Muscle layer of duodenum (tissue), 2 donors: Measurements from ENCODE around the gene FAT4.

ENCODE experiments used
- H3K27ac ChIP-seq: one replicate; pipeline ENCODE4 v1.7.0; 2013; ENCODE audit warnings: mild to moderate bottlenecking, low read length
- H3K27me3 ChIP-seq: one replicate; pipeline ENCODE4 v1.7.0; 2013; ENCODE audit warnings: low read depth, mild to moderate bottlenecking, control low read depth, low read length
- H3K36me3 ChIP-seq, 2 donors: one replicate each; pipeline ENCODE4 v1.7.0; 2013; ENCODE audit warnings: low read length in 2 of 2, control low read depth in 1 of 2, mild to moderate bottlenecking in 1 of 2; ENCODE audit not compliant: insufficient read depth in 2 of 2, control insufficient read depth in 1 of 2
- H3K4me1 ChIP-seq, 2 donors: one replicate each; pipeline ENCODE4 v1.7.0; 2013; ENCODE audit warnings: low read length in 2 of 2, mild to moderate bottlenecking in 2 of 2, control low read depth in 1 of 2, moderate library complexity in 1 of 2; ENCODE audit not compliant: insufficient read depth in 2 of 2, control insufficient read depth in 1 of 2
- H3K4me3 ChIP-seq, 2 donors: one replicate each; pipeline ENCODE4 v1.7.0; 2013; ENCODE audit warnings: low read length in 2 of 2, low read depth in 1 of 2, mild to moderate bottlenecking in 1 of 2
- H3K9me3 ChIP-seq, 2 donors: one replicate each; pipeline ENCODE4 v1.7.0; 2013; ENCODE audit warnings: low read length in 2 of 2, control low read depth in 1 of 2, mild to moderate bottlenecking in 1 of 2; ENCODE audit not compliant: control insufficient read depth in 1 of 2
- donor health status: healthy.

Gene FAT4

GRCh38 chr4:125355791-125356190 lies 41.0 kb downstream of the FAT4 start:
- Histone ChIP-seq H3K4me3 (no peak overlapping the region), H3K9me3 (no peaks in the 10 kb centered on the region), H3K36me3 (no peaks in the 10 kb centered on the region), H3K4me1 (no peaks in the 10 kb centered on the region), H3K27me3 (no peaks in the 10 kb centered on the region), H3K27ac (no peak overlapping the region)

- H3K27ac ChIP-seq, result no peak overlapping the region
- no peaks in the 10 kb centered on the region for H3K4me1 ChIP-seq
- no peaks in the 10 kb centered on the region for H3K36me3 ChIP-seq
- H3K9me3 ChIP-seq, result no peaks in the 10 kb centered on the region
- no peak overlapping the region for H3K4me3 ChIP-seq
- H3K27me3 ChIP-seq, result no peaks in the 10 kb centered on the region
Measured at GRCh38 chr4:125357675-125358074, 42.9 kb downstream of the FAT4 start.

GRCh38 chr4:125358453-125358852 lies 43.7 kb downstream of the FAT4 start:
- Histone ChIP-seq H3K4me3 (no peak overlapping the region), H3K27me3 (no peaks in the 10 kb centered on the region), H3K4me1 (no peaks in the 10 kb centered on the region), H3K9me3 (no peaks in the 10 kb centered on the region), H3K36me3 (no peaks in the 10 kb centered on the region), H3K27ac (no peak overlapping the region)

GRCh38 chr4:125359363-125359762 lies 44.6 kb downstream of the FAT4 start:
- Histone ChIP-seq H3K4me3 (no peak overlapping the region), H3K27me3 (no peaks in the 10 kb centered on the region), H3K4me1 (no peaks in the 10 kb centered on the region), H3K36me3 (no peaks in the 10 kb centered on the region), H3K9me3 (no peaks in the 10 kb centered on the region), H3K27ac (no peak overlapping the region)

GRCh38 chr4:125359960-125360634 lies 45.3 kb downstream of the FAT4 start:
- Histone ChIP-seq H3K9me3 (no peaks in the 10 kb centered on the region), H3K27me3 (no peaks in the 10 kb centered on the region), H3K27ac (no peak overlapping the region), H3K4me1 (no peaks in the 10 kb centered on the region), H3K4me3 (no peak overlapping the region), H3K36me3 (no peaks in the 10 kb centered on the region)

- no peak overlapping the region for H3K4me3 ChIP-seq
- no peak overlapping the region for H3K27ac ChIP-seq
- no peaks in the 10 kb centered on the region for H3K36me3 ChIP-seq
- no peaks in the 10 kb centered on the region for H3K27me3 ChIP-seq
- no peaks in the 10 kb centered on the region for H3K9me3 ChIP-seq
- no peaks in the 10 kb centered on the region for H3K4me1 ChIP-seq
Measured at GRCh38 chr4:125360727-125361126, 46.0 kb downstream of the FAT4 start.
